ENCODE measurements around the gene CTPS2. TPM values are rescaled to one million over a fixed set of nuclear protein-coding genes. Genes with fewer than 3 reads are reported as not detected.

CTPS2 gene
- total RNA-seq, 1 donor from 2014 or later, result 17.4 TPM

- DNase-seq (ENCODE audit: low spot score), result no peak
These were observed 152.3 kb downstream of the CTPS2 start for GRCh38 chrX:16560173-16560572.

- DNase-seq (ENCODE audit: low spot score), result no peak
These were observed 153.3 kb downstream of the CTPS2 start for GRCh38 chrX:16559206-16559619.

- DNase-seq (ENCODE audit: low spot score), result no peak
These were observed 154.0 kb downstream of the CTPS2 start for GRCh38 chrX:16558489-16558888.

- DNase-seq (ENCODE audit: low spot score), result no peak
These were observed 159.9 kb downstream of the CTPS2 start for GRCh38 chrX:16552546-16552945.

GRCh38 chrX:16547644-16548043 lies 164.8 kb downstream of the CTPS2 start:
- DNase-seq (ENCODE audit: low spot score), result no peak

GRCh38 chrX:16544969-16545368 lies 167.5 kb downstream of the CTPS2 start:
- DNase-seq (ENCODE audit: low spot score), result no peak

Other genes with a start within 250 kb of the CTPS2 start
- not detected for gene S100G, start 62.5 kb downstream of the CTPS2 start, total RNA-seq
- gene SYAP1, start 6.9 kb upstream of the CTPS2 start, total RNA-seq, result 27.3 TPM
- gene TXLNG, start 73.8 kb upstream of the CTPS2 start, total RNA-seq, result 16.8 TPM
- gene RBBP7, start 157.7 kb upstream of the CTPS2 start, total RNA-seq, result 133 TPM
- 24.3 TPM for gene REPS2, start 234.0 kb upstream of the CTPS2 start, total RNA-seq